GM18861 (cell line): ENCODE data around the gene SIGLEC1.

ENCODE experiments used
- ATAC-seq: cut with Tn5 transposase; IDR thresholded peaks from one replicate; pipeline ENCODE4 v1.9.1; 2021; ENCODE audit not compliant: unreplicated experiment

Gene SIGLEC1

GRCh38 chr20:3728876-3729275 lies 16.5 kb upstream of the SIGLEC1 start:
- no peak for ATAC-seq

DNA sequence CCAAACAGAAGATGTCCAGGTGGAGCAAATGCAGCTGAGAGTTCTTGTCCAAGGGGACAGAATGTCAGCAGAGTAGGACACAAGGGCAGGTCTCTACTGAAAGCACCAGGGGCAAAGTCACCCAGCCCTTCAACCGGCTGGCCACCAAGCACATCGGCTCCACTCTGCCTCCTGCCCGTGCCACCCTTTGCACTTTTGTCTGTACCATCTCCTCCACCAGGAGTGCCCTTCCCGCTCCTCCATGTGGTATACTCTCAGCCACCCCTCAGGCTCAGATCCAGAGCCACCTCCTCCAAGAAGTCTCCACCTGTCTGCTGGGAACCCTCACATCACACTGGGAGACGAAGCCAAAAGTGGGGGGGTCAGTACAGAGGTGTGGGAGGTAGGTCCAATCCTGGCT lies 16.0 kb upstream of the SIGLEC1 start:
- ATAC-seq = no peak

DNA sequence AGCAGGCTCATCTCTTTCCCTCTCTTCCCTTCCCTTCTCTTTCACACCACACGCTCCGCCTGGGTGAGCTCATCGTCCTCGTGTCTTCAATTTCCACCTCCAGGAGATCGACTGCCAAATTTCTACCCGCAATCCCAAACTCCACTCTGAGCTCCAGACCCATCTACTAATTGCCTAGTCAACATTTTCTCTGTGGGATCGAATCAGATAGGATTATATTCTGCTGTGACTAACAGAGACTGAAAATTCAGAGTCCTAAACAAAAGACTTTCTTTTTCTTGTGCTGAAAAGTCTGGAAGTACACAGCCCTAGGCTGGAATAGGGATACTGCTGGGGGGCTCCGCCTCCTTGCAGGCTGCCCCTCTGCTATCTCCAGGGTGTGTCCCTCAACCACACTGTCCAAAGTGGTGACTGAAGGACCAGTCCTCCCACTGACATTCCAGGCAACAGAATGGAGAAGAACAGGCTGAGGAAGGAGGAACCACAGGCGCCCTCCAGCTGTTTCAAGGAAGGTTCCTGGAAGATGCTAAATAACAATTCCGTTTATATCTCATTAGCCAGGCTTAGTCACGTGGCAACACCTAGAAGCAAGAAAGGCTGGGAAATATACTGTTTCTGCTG lies 15.1 kb upstream of the SIGLEC1 start:
- no peak for ATAC-seq

GRCh38 chr20:3724356-3724755 lies 12.0 kb upstream of the SIGLEC1 start:
- no peak for ATAC-seq

GRCh38 chr20:3723284-3723683 lies 10.9 kb upstream of the SIGLEC1 start:
- ATAC-seq = no peak

GRCh38 chr20:3721912-3722311 lies 9.5 kb upstream of the SIGLEC1 start:
- no peak for ATAC-seq

DNA sequence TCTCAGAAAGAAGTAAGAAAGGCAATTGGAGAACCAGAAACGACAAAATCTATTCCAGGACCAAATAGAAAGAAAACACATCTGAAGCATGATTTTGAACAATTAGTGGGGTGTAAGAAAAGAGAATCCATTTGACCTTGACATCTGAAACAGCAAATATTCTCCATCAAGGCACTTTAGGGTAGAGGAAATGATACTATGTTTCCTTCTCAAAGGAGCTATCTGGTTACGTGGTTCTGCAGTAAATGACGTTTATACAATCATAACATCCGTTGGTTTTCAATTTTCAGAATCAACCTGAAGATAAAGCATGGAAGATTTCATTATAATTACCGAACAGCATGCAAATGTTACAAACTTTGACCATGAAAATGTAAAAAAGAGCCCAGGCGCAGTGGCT lies 8.2 kb upstream of the SIGLEC1 start:
- no peak for ATAC-seq

DNA sequence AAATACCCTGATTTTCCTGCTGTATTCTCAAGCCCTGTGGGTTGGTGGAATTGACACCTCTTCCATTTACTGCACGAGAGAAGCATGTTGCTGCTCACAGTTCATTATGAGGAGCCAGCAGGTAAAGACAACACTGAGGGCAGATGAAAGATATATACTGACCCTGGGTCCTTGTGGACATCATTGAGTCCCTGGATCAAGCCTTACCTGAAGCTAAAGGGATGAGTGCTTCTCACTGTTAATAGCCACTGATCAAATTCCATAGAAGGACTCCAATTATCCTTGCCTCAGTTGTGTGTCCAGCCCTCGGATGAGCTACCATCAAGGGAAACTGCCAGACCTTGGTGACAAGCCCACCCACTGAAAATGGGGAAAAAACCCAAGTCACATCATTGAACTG lies 7.7 kb upstream of the SIGLEC1 start:
- ATAC-seq = no peak

DNA sequence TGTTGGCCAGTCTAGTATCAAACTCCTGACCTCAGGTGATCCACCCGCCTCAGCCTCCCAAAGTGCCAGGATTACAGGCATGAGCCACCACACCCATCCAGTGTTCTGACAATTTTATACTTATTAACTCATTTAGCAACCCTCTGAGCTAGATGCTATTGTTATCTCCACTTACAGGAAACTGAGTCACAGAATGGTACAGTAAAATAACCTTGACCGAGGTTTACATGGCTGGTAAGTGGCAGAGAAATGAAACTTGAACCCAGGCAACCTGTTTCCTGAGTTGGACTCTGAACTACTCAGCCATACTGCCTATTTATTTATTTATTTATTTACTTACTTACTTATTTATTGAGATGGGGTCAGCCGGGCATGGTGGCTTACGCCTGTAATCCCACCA lies 6.6 kb upstream of the SIGLEC1 start:
- no peak for ATAC-seq

- no peak for ATAC-seq
Measured at GRCh38 chr20:3716195-3716834, 3.9 kb upstream of the SIGLEC1 start.

- no peak for ATAC-seq
Measured at GRCh38 chr20:3714092-3714491, 1.7 kb upstream of the SIGLEC1 start.

DNA sequence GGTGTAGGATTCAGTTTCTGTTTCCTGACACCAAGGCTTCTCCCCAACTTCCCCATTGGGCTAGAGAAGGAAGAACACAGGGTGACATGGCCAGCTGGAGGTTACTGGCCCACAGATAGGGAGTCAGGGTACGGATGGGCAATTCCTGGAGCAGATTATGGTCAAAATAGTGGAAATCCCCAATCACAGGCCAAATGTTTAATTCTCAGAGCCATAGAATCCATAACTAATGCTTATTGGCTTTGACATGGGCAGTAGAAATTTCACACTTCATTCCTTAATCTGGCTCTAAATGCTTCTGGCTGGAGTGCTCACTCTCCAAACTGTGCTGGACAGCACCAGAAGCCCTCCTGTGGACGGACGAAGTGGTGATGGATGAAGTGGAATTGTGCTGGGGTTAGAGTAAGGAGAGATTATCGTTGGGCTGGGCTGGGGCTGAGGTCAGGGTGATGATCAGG lies 887 bp downstream of the SIGLEC1 start:
- ATAC-seq = no peak

DNA sequence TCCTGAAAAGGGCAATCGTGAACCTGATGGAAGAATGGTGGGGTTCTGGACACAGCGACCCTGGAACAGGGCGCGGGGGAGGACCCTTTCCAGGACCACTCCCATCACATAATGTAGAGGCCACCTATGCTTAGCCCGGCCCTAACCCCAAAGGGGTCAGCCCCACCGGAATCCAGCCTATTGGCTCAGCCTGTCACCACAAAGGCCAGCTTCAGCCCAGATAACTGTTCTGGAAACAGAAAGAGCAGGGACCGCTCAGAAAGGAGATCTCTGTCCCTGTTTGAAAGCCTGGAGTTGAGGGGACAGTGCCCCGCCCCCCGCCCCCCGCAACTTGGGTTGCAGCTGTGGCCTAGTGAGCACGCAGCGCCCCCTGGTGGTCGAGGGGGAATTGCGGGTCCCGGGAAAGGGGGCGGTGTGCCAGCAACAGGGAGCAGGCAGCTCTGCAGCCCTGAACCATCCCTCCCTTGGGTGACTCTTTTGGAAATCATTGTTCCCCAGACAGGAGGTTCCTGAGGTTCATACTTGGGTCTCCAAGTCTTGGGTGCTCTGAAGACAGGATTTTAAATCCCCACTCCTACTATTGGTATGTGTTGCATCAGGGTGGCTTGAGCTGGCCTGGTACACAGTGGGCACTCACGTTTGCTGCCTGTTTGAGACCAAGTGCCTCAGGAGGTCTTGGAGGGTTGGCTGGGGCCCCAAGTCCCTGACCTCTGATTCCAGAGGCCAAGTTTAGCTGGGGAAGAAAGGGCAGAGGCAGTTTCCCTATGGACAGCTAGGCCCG lies 1.5 kb downstream of the SIGLEC1 start:
- no peak for ATAC-seq

DNA sequence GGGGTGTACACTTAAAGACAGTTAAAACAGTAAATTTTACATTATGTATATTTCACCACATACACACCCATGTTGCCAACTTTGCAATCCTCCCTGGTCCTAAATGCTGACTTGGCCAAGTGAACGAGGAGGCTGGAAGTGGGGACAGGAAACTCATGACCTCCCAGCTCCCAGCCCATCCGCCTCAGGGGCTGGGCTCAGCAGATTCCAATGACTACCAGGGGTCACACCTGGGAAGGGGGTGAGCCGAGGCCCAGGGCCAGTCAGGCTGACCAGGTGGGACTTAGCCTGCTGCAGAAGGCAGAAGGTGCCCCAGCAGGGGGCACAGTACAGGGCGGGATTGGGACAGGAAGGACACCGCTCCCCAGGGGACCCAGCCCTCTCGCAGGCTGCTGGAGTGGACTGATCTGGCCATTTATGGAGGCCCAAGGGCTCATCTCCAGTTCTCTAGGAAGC lies 2.4 kb downstream of the SIGLEC1 start:
- ATAC-seq = no peak

DNA sequence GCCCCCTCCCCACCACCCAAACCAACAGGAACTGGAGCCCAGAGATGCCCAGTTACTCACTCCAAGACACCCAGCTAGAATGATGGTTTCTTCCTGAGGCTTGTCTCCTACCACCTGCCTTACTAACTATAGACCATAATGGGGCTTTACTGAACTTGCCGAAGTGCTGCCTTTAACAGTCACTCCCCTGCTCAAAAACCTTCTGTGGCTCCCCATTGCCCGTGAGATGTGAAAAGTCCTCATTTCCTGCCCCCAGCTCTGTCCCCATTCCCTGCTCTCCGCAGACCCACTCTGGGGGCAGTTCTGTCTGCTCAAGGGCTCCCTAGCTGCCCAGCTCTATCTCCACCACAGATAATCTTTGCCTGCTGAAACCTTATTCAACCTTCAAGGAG lies 4.9 kb downstream of the SIGLEC1 start:
- ATAC-seq = no peak

DNA sequence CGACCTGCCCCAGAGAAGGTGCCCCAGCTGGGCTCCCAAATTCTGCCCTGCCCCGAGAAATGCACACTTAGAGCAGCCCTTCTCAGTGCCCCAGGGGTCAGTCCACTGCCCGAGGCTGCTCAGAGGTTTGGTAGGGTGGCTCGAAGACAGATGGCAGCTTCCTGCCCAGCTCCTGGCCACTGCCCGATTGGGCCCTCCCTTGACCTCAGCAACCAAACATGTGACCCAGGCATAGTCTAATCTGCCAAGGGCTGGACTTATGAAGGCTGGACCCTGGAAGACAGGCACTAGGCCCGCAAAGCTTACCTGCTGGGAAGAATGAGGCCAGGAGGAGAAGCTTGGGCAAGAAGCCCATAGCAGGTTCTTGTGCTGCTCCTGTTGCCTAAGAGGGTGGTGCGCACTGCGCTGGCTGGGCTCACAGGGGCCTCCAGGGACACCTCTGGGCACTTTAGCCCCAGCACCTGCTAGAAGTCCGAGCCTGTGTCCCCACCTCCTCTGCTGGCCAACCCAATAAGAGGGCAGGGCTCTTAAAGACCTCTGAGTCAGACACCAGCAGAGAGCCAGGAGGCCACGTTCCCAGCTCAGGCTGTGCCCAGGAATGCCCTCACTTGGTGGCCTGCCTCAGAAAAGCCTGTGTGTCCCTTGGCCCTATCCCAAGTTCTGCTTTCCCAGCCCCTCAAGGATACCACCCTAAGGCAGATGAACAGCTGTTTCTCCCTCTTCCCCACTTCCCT lies 5.5 kb downstream of the SIGLEC1 start:
- ATAC-seq = no peak

DNA sequence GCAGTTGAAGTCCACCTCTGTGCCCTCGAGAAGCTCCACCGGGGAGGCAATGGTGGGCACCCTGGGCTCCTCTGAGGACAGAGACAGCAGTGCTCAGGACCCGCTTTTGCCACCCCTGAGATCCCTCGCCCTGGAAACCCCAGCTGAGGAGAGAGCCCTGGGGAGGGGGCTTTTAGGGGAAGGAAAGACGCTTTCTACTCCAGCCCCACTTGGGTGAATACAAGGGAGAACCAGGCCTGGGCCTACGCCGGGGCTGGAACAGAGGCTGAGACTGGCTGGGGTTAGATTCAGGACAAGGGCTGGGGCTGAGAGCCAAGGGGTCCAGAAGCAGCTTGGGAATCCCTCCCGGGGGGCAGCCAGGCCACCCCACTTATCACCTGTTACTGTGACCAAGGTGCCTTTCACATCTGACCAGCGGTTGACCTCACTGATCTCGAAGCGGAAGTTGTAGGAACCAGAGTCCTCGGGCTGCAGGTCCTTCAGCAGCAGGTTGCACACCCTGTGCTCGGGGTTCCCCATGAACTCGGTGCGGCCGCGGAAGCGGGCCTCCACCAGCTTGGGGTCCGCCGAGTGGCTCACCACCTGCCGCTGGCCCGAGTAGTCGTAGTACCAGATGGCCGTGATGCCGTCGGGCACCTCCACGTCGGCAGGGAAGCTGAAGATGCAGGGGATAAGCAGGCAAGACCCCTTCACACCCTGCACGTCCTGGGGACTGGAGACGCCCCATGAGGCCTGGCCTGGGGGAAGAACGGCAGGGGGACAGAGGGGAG lies 6.2 kb downstream of the SIGLEC1 start:
- no peak for ATAC-seq

GRCh38 chr20:3705491-3705969 lies 6.9 kb downstream of the SIGLEC1 start:
- ATAC-seq = no peak

DNA sequence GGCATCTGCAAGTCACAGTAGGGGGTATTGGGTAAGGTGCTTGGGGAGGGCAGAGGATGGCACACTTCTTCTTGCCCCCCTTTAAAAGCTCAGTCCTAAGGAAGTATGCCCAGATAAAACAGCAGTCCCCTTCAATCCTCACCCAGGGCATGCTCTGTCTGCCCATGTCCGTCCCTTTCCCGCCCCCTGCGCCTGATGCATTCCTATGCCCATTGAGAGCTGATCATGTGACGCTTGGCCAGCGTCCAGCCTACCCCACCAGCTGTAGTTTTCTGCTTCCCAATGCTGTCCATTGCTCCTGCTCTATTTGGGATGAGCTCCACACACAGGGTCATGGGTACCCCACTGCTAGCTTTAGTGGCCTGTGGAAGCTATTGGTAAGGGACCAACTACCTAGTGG lies 8.3 kb downstream of the SIGLEC1 start:
- ATAC-seq = no peak

DNA sequence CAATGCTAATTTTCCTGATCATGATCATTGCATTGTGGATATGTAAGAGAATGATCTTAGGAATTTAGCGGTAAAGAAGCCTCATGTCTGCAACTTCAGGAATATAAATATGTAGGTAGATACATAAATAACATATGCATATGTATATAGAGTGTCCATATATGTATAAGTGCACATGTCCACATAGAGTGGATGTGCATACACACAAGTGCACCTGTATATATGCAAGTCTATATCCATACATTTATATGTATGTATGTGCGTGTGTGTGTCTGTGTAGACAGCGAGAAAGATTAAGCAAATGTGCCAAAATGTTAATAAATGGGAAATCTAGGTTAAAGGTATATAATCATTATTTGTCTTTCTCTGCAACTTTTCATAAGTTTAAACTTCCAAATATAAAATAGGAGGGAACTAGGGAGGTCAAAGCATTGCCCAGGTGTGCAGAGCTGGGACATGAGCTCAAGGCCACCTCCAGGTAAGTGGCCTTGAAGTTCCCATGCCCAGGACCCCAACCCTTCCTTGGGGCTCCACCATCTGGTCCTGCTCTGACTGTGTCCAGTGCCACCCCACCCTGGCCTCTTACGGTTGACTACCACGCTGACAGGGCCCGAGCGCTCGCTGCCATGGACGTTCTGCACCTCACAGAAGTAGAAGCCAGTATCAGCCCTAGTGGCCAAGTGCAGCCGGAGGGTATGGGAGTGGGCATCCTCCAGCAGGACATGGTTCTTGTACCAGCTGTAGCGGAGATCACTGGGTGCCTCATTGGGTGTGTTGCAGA lies 9.6 kb downstream of the SIGLEC1 start:
- no peak for ATAC-seq
